ENCODE data around the gene PBX3. TPM values are rescaled to one million over a fixed set of nuclear protein-coding genes. Genes with fewer than 3 reads are reported as not detected.

The PBX3 gene
- total and polyA plus RNA-seq, 2 donors (not counting 1 experiment from before 2014, with no cell fraction given) = 15.5 to 39.0 TPM

- no peak overlapping the region for H3K27ac Mint-ChIP-seq
Observed at GRCh38 chr9:125810161-125810560, 63.0 kb downstream of the PBX3 start.

GRCh38 chr9:125811002-125811401 lies 63.8 kb downstream of the PBX3 start:
- ChIA-PET CTCF (no interaction called here), POLR2A (no interaction called here)
- H3K9ac ChIP-seq (ENCODE audit: low read length) = no peak overlapping the region
- no peaks in the 10 kb centered on the region for H4K20me1 ChIP-seq (ENCODE audit: control insufficient read depth, insufficient read depth, low read length, poor library complexity, severe bottlenecking)
- WGBS (ENCODE audit: insufficient coverage) = 100% methylated on average over 1 of the region's 3 CpGs
- no peak overlapping the region for H3K4me3 ChIP-seq (ENCODE audit: control extremely low read depth in 1 of 5, extremely low read depth in 1 of 5, insufficient read depth in 1 of 5, low read depth in 2 of 5, low read length in 4 of 5)
- intact Hi-C loops (cut with micrococcal nuclease) = no loop called here
- Mint-ChIP-seq H3K27me3 (no peaks in the 10 kb centered on the region), H3K4me1 (peaks cover 8% of the 10 kb centered on the region), H3K27ac (no peak overlapping the region), H3K4me3 (no peak overlapping the region), H3K9me3 (ENCODE audit: insufficient read depth) (no peaks in the 10 kb centered on the region)
- H3K9me3 ChIP-seq (ENCODE audit: control extremely low read depth in 1 of 3, control insufficient read depth in 2 of 3, insufficient read depth in 1 of 3, low read length in 2 of 3) = no peaks in the 10 kb centered on the region
- H3K4me2 ChIP-seq (replicated peaks; ENCODE audit: low read depth, low read length, poor library complexity, severe bottlenecking) = no peak overlapping the region
- no peaks in the 10 kb centered on the region for H3K27me3 ChIP-seq (replicated peaks in 1 of 4; ENCODE audit: control extremely low read depth in 1 of 4, control insufficient read depth in 3 of 4, insufficient read depth in 4 of 4, low read length in 3 of 4)
- H3K4me1 ChIP-seq (ENCODE audit: control insufficient read depth in 2 of 2, insufficient read depth in 2 of 2, low read length in 2 of 2) = no peaks in the 10 kb centered on the region
- TF ChIP-seq EZH2 (IDR thresholded peaks at IDR 0.05; ENCODE audit: borderline replicate concordance, insufficient read depth, low read depth, low read length, poor library complexity, severe bottlenecking) (no peak), CTCF (IDR thresholded peaks at IDR 0.05) (no peak)
- H2AFZ ChIP-seq (ENCODE audit: insufficient read depth, low read depth, low read length, poor library complexity, severe bottlenecking) = no peak overlapping the region
- peaks cover 5% of the 10 kb centered on the region for H3K79me2 ChIP-seq (ENCODE audit: control insufficient read depth, insufficient read depth, low read length)
- no peak overlapping the region for H3K27ac ChIP-seq (ENCODE audit: low read length in 2 of 2)
- ATAC-seq (ENCODE audit: low read depth) = no peak
- DNase-seq = no peak
- no peaks in the 10 kb centered on the region for H3K36me3 ChIP-seq (replicated peaks in 1 of 2; ENCODE audit: control extremely low read depth in 1 of 2, control insufficient read depth in 1 of 2, extremely low read depth in 1 of 2, insufficient read depth in 2 of 2, low read length in 1 of 2)

More at GRCh38 chr9:125810161-125810560, 63.0 kb downstream of the PBX3 start:
- DNase-seq = no peak
- no peak overlapping the region for H2AFZ ChIP-seq (ENCODE audit: insufficient read depth, low read depth, low read length, poor library complexity, severe bottlenecking)
- no peak overlapping the region for H3K4me3 ChIP-seq (ENCODE audit: control extremely low read depth in 1 of 5, extremely low read depth in 1 of 5, insufficient read depth in 1 of 5, low read depth in 2 of 5, low read length in 4 of 5)
- no peaks in the 10 kb centered on the region for H3K27me3 ChIP-seq (replicated peaks in 1 of 4; ENCODE audit: control extremely low read depth in 1 of 4, control insufficient read depth in 3 of 4, insufficient read depth in 4 of 4, low read length in 3 of 4)
- Mint-ChIP-seq H3K4me1 (peaks cover 8% of the 10 kb centered on the region), H3K9me3 (ENCODE audit: insufficient read depth) (no peaks in the 10 kb centered on the region), H3K4me3 (no peak overlapping the region), H3K27me3 (no peaks in the 10 kb centered on the region)
- H3K27ac ChIP-seq (ENCODE audit: low read length in 2 of 2) = no peak overlapping the region
- H3K9ac ChIP-seq (ENCODE audit: low read length) = no peak overlapping the region
- ATAC-seq (ENCODE audit: low read depth) = no peak
- H4K20me1 ChIP-seq (ENCODE audit: control insufficient read depth, insufficient read depth, low read length, poor library complexity, severe bottlenecking) = no peaks in the 10 kb centered on the region
- no peaks in the 10 kb centered on the region for H3K36me3 ChIP-seq (replicated peaks in 1 of 2; ENCODE audit: control extremely low read depth in 1 of 2, control insufficient read depth in 1 of 2, extremely low read depth in 1 of 2, insufficient read depth in 2 of 2, low read length in 1 of 2)
- TF ChIP-seq CTCF (IDR thresholded peaks at IDR 0.05) = no peak
- no peak for TF ChIP-seq EZH2 (IDR thresholded peaks at IDR 0.05; ENCODE audit: borderline replicate concordance, insufficient read depth, low read depth, low read length, poor library complexity, severe bottlenecking)
- peaks cover 10% of the 10 kb centered on the region for H3K79me2 ChIP-seq (ENCODE audit: control insufficient read depth, insufficient read depth, low read length)
- CTCF ChIA-PET = no interaction called here
- intact Hi-C loops (cut with micrococcal nuclease) = no loop called here
- H3K4me2 ChIP-seq (replicated peaks; ENCODE audit: low read depth, low read length, poor library complexity, severe bottlenecking) = no peak overlapping the region
- POLR2A ChIA-PET = no interaction called here
- H3K4me1 ChIP-seq (ENCODE audit: control insufficient read depth in 2 of 2, insufficient read depth in 2 of 2, low read length in 2 of 2) = no peaks in the 10 kb centered on the region
- H3K9me3 ChIP-seq (ENCODE audit: control extremely low read depth in 1 of 3, control insufficient read depth in 2 of 3, insufficient read depth in 1 of 3, low read length in 2 of 3) = no peaks in the 10 kb centered on the region

All from B cell (primary cell).